HG02943 (cell line): Measurements from ENCODE around the gene TXNRD3.

Experiments used
- ATAC-seq: cut with Tn5 transposase; IDR thresholded peaks from one replicate; pipeline ENCODE4 v1.9.1; 2021; ENCODE audit warnings: mild to moderate bottlenecking, low read depth, moderate library complexity; ENCODE audit not compliant: unreplicated experiment

TXNRD3 gene

GRCh38 chr3:126557415-126557745, 97.5 kb downstream of the TXNRD3 start:
- no peak for ATAC-seq
